GM19452 (cell line): Measurements from ENCODE around the gene DOCK1.

Experiments used
- ATAC-seq: cut with Tn5 transposase; IDR thresholded peaks from one replicate; pipeline ENCODE4 v1.9.1; 2021; ENCODE audit not compliant: unreplicated experiment

Gene DOCK1

GRCh38 chr10:127196282-127197153 lies 291.3 kb downstream of the DOCK1 start, which contains the start of gene INSYN2A:
Gene INSYN2A, minus strand, starts transcription at chr10:127196591. Its CDS starts 20,196 bp downstream, at chr10:127176395.
- no peak for ATAC-seq

- ATAC-seq = no peak
Measured at GRCh38 chr10:127197154-127197432, 291.9 kb downstream of the DOCK1 start.

- no peak for ATAC-seq
Measured at GRCh38 chr10:127198307-127198706, 293.1 kb downstream of the DOCK1 start.

- no peak for ATAC-seq
Measured at GRCh38 chr10:127198721-127199120, 293.5 kb downstream of the DOCK1 start.

GRCh38 chr10:127200646-127201045 lies 295.4 kb downstream of the DOCK1 start:
- no peak for ATAC-seq

- no peak for ATAC-seq
Measured at GRCh38 chr10:127203067-127203466, 297.8 kb downstream of the DOCK1 start.

- ATAC-seq = no peak
Measured at GRCh38 chr10:127207081-127207480, 301.9 kb downstream of the DOCK1 start.

GRCh38 chr10:127210936-127211466 lies 305.8 kb downstream of the DOCK1 start:
- no peak for ATAC-seq

- no peak for ATAC-seq
Measured at GRCh38 chr10:127215866-127216265, 310.6 kb downstream of the DOCK1 start.

GRCh38 chr10:127216274-127216673 lies 311.0 kb downstream of the DOCK1 start:
- ATAC-seq = no peak

- ATAC-seq = no peak
Measured at GRCh38 chr10:127216786-127217185, 311.6 kb downstream of the DOCK1 start.

- no peak for ATAC-seq
Measured at GRCh38 chr10:127218658-127219057, 313.4 kb downstream of the DOCK1 start.

GRCh38 chr10:127221281-127221680 lies 316.1 kb downstream of the DOCK1 start:
- no peak for ATAC-seq

GRCh38 chr10:127227027-127227426 lies 321.8 kb downstream of the DOCK1 start:
- no peak for ATAC-seq

GRCh38 chr10:127227663-127228062 lies 322.4 kb downstream of the DOCK1 start:
- no peak for ATAC-seq

- ATAC-seq = no peak
Measured at GRCh38 chr10:127228195-127228787, 323.1 kb downstream of the DOCK1 start.

GRCh38 chr10:127234306-127234800 lies 329.1 kb downstream of the DOCK1 start:
- ATAC-seq = no peak

- no peak for ATAC-seq
Measured at GRCh38 chr10:127236266-127236665, 331.0 kb downstream of the DOCK1 start.

- ATAC-seq = no peak
Measured at GRCh38 chr10:127242914-127243313, 337.7 kb downstream of the DOCK1 start.

GRCh38 chr10:127243490-127244272 lies 338.5 kb downstream of the DOCK1 start:
- ATAC-seq = no peak

GRCh38 chr10:127245456-127245855 lies 340.2 kb downstream of the DOCK1 start:
- ATAC-seq = no peak
